Choroid plexus epithelial cell (primary cell): ENCODE data around the gene GPC1.

Experiments
- DNase-seq: peaks from one replicate; pipeline ENCODE4 v3.0.0-alpha.2; 2010; ENCODE audit warnings: low read depth
- H3K4me3 ChIP-seq: 2 replicates; pipeline ENCODE4 v1.5.1; 2011; ENCODE audit warnings: low read depth, mild to moderate bottlenecking, control low read depth, low read length, moderate library complexity
- TF ChIP-seq, protein P1 (sequence below): conservative IDR thresholded peaks from 2 replicates; pipeline ENCODE4 v1.5.1; 2011; ENCODE audit warnings: low read depth, mild to moderate bottlenecking, control low read depth, inconsistent platforms, low read length, moderate library complexity

The GPC1 gene

DNA sequence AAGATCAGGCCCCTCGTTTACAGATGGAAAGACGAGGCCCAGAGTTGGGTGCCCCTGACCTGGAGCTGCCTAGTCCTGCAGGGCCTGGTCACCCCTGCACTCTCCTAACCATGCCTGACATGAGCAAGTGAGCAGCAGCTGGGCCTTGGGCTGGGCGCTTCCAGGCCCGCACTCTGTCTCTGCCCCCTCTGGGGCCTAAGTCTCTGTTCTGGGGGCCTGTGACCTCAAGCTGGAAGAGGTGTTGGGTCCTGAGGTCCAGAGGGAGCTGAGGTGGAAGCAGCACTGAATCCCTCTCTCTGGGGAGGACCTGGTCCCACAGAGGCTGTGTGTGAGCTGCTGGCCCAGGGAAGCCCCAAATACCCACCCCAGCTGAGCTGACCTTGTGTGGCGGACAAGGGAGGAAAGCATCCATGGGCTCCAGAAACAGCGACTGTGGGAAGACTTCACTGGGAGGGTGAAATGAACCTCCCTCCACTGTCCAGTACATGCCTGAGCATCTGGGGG is 46.1 kb upstream of the GPC1 start:
- H3K4me3 ChIP-seq, result no peak overlapping the region
- DNase-seq, result no peak
- TF ChIP-seq, protein P1, sequence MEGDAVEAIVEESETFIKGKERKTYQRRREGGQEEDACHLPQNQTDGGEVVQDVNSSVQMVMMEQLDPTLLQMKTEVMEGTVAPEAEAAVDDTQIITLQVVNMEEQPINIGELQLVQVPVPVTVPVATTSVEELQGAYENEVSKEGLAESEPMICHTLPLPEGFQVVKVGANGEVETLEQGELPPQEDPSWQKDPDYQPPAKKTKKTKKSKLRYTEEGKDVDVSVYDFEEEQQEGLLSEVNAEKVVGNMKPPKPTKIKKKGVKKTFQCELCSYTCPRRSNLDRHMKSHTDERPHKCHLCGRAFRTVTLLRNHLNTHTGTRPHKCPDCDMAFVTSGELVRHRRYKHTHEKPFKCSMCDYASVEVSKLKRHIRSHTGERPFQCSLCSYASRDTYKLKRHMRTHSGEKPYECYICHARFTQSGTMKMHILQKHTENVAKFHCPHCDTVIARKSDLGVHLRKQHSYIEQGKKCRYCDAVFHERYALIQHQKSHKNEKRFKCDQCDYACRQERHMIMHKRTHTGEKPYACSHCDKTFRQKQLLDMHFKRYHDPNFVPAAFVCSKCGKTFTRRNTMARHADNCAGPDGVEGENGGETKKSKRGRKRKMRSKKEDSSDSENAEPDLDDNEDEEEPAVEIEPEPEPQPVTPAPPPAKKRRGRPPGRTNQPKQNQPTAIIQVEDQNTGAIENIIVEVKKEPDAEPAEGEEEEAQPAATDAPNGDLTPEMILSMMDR, result no peak

DNA sequence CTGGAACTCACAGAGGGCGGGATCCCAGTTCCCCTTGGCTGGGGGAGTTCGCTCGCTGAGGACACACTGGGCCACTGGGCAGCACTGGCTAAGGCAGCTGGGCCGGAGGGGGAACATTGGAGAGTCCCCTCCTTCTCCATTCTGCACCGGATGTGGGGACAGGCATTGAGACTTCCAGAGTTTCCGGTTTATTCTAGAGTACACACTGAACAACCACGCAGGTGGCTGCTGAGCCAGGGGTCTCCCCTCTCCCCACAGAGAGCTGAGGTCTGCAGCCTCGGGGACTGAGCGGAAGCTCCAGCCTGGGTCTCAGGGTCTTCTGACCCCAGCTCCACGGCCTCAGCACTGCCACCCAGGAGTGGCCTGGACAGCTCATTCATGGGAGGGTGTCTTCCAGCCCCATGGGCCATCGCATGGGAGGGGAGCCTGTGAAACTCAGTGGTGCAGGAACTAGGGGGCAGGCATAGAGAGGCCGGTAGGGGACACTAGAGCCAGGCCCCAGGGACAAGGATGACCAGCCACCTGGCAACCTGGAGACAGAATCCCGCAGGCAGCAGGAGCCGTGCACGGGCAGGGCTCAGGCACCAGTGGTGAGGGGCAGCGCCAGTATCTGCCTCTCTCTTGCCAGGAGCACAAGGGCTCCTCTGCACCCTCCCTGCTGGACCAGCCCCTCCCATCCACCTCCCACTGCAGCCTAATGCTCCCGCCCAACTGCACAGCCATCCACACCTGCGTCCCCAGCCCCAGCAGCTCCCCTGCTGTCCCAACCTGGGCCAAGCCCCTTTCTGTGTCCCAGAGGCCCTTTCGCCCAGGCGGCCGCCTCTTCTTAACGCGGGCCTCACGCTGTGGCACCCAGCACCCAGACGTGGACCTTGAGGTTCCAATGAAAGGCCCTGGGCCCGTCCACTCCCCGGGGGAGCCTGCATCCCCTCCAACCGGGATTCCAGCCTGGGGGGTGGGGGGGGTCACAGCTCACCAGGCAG is 45.1 kb upstream of the GPC1 start:
- no peak overlapping the region for H3K4me3 ChIP-seq
- TF ChIP-seq, protein P1, result no peak
- no peak for DNase-seq

DNA sequence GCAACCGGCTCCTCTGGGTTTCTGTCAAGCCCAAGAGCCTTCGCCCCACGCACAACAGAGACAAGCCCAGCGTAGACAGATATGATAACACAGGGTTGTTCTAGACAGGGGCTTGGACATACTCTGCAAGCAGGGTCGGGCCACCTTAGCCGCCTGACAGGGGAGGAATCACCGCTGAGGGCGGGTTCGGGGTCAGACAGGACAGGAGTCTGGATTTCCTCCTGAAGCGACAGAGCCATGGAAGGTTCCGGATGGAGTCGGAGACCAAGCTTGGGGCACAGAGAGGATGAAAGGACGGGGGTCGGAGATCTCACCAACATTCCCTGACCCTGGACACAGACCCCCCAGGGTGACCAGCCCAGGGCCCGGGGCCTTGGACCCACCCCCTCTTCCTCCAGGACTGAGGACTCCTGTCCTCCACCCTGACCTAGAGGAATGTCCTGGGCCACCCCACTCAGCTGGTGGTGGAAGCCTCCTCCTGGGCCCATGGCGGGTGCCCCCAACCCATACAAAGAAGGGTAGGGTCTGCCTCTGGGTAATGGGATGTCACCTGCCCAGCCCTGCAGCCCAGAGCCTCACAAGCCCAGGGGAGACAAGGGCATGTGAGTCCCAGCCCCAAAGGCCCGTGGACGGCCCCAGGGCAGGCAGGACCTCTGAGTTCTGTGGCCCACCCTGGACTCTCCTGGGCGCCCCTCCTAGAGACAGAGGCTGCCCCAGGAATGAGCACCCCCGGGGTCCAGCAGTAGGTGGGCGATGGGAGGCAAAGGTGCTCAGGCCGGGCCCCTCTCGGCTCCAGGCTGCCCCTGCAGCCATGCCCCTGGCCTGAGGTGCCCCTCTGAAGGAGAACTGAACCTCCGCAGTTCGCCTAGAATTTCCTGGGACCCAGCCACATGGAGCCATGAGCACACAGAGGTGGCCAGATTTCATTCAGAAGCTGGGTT is 44.1 kb upstream of the GPC1 start:
- TF ChIP-seq, protein P1, result no peak
- no peak for DNase-seq
- H3K4me3 ChIP-seq, result no peak overlapping the region

DNA sequence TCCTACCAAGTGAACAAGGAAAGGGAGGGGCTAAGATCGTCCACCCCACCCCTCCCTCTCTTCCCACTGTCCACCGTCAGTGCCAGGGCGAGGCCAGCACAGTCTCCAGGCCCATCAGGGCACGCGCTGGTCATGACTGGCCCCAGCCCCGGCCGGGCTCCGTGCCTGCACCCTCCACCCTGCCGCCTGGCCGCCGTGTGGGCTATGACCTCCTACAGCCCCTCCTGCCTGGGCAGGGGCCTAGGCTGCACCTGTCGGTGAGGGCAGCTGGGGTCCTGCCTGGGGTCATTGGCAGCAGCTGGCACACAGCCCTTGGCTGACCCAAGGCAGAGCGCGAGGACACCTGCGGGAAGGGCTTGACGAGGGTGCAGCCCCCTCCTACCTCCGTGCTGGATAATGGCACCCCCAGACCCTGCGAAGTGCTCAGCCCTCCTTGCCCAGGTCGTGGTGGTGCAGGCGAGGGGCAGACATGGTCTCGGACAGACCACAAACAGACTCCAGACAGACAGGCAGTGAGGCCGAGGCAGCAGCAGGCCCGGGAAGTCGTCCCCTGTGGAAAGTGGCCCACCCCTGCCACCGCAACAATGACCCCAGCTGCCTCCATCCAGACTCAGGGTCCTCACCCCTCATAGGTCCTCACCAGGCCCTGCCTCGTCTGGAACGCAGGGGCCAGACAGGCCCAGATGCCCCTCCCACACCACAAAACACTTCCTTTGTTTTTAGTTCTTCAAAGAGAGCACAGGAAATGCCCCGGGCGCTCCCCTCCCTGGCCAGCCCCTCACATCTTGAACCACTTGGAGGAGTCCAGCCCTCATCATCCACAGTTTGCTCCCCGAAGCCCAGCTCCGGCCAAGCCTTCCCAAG is 43.1 kb upstream of the GPC1 start:
- DNase-seq, result peak; percentile 29
- TF ChIP-seq, protein P1, result no peak

DNA sequence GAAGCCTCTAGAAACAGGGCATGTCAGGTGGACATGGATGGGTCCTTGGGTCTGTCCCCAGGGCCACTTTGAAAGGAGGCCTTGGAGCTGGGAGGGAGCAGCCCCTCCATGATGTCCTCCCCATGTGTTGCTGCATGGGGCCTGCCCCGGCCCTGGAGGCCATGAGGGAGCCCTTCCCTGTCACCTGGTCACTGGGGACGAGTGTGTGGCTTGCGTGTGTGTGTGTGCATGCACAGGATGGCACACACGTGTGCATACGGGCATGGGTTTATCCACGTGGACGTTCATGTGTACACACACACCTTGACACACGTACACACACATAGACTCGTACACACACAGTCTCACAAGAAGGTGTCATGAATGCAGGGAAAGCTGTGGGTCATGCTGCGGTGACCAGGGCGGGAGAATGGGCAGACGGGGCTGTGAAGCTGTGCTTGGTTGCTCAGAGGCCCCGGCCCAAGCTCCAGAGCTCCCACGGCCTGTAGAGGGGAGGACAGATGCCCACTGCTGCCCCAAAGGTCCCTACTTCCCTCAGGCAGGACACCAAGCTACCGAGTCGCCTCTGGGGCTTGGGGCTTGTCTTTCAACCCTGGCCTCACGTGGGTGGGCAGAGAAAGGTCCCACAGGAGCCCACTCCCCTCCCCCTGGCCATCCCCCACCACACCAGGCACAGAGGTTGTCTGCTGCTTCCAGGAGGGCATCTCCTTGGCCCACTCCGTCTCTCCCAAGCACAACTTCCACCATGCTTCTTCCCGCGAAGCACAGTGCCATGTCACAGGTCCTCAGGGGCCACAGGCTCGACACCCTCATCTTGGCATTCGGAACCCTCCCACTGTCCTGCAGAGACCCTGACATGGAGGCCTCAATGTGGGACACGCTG is 42.3 kb upstream of the GPC1 start:
- H3K4me3 ChIP-seq, result no peak overlapping the region
- DNase-seq, result no peak
- TF ChIP-seq, protein P1, result no peak

More for the DNA sequence above, 43.1 kb upstream of the GPC1 start:
- no peak overlapping the region for H3K4me3 ChIP-seq
